ENCODE measurements around the gene MAN1B1. TPM values are rescaled to one million over a fixed set of nuclear protein-coding genes. Genes with fewer than 3 reads are reported as not detected.

MAN1B1 gene
- total and polyA plus RNA-seq, 2 donors (not counting 1 experiment from before 2014, with no cell fraction given): 45.5 to 96.6 TPM

DNA sequence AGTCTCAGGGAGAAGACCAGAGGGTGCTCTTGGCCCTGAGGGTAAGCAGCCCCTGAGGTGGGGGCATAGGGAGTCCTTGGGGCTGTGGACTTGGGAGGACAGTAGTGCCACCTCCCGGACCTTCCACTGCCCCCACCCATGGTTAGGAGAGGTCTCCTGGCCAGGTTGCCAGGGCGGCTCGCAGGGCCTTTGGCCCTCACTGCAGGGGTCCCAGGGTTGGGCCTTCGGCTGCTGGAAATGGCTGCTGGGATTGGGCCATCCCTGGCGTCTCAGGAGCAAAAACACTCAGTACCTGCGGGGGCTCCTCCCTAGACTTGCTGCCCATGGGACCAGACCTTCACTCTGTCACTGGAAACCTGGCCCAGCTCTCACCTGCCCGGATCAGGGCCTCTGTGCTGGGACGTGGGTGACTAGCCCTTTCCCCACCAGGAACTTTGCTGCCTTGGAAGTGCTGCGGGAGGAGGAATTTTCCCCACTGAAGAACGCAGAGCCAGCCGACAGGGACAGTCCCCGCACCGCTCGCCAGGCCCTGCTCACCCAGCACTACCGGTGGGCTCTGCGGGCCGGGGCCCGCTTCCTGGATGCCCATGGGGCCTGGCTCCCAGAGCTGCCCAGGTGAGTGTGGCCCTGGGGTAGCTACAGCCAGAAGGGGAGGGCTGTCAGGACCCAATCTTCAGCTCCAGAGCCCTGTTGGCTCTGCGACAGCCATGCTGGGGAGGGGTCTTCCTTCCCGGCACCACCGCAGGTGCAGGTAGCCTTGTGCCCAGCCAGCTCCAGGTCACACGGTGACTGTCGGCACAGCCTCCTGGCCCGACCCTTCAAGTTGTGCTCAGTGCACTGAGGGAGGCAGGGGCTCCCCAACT, 6.3 kb upstream of the MAN1B1 start:
- H3K9me3 ChIP-seq (ENCODE audit: control insufficient read depth, insufficient read depth, low read depth, low read length): no peaks in the 10 kb centered on the region
- no peak for DNase-seq (ENCODE audit: low read depth in 2 of 2)
- H3K27ac ChIP-seq (ENCODE audit: insufficient read depth, low read length): no peak overlapping the region
- H4K20me1 ChIP-seq (ENCODE audit: control insufficient read depth, extremely low read depth, insufficient read depth, low read length): no peaks in the 10 kb centered on the region
- TF ChIP-seq EZH2 (IDR thresholded peaks at IDR 0.05; ENCODE audit: low read length, missing control alignments): no peak
- TF ChIP-seq, protein P1, sequence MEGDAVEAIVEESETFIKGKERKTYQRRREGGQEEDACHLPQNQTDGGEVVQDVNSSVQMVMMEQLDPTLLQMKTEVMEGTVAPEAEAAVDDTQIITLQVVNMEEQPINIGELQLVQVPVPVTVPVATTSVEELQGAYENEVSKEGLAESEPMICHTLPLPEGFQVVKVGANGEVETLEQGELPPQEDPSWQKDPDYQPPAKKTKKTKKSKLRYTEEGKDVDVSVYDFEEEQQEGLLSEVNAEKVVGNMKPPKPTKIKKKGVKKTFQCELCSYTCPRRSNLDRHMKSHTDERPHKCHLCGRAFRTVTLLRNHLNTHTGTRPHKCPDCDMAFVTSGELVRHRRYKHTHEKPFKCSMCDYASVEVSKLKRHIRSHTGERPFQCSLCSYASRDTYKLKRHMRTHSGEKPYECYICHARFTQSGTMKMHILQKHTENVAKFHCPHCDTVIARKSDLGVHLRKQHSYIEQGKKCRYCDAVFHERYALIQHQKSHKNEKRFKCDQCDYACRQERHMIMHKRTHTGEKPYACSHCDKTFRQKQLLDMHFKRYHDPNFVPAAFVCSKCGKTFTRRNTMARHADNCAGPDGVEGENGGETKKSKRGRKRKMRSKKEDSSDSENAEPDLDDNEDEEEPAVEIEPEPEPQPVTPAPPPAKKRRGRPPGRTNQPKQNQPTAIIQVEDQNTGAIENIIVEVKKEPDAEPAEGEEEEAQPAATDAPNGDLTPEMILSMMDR (conservative IDR thresholded peaks at IDR 0.05 in 1 of 2, IDR thresholded peaks at IDR 0.05 in 1 of 2; ENCODE audit: low read depth in 1 of 2, low read length in 2 of 2): no peak
- H3K4me3 ChIP-seq (replicated peaks in 1 of 4; ENCODE audit: control extremely low read depth in 1 of 4, insufficient read depth in 1 of 4, low read depth in 3 of 4, low read length in 4 of 4): no peak overlapping the region
- no peak overlapping the region for H2AFZ ChIP-seq (ENCODE audit: low read length)
- H3K27me3 ChIP-seq (ENCODE audit: control insufficient read depth, insufficient read depth, low read length): no peaks in the 10 kb centered on the region
- no peak overlapping the region for H3K9ac ChIP-seq (ENCODE audit: insufficient read depth, low read length)
- peaks cover 31% of the 10 kb centered on the region for H3K4me1 ChIP-seq (ENCODE audit: control insufficient read depth, extremely low read depth, insufficient read depth, low read length)
- H3K36me3 ChIP-seq (ENCODE audit: control insufficient read depth, insufficient read depth, low read length): peaks cover 40% of the 10 kb centered on the region
- H3K79me2 ChIP-seq (ENCODE audit: control insufficient read depth, insufficient read depth, low read length): peaks cover 22% of the 10 kb centered on the region
- no peak overlapping the region for H3K4me2 ChIP-seq (ENCODE audit: extremely low read depth, insufficient read depth, low read length)

DNA sequence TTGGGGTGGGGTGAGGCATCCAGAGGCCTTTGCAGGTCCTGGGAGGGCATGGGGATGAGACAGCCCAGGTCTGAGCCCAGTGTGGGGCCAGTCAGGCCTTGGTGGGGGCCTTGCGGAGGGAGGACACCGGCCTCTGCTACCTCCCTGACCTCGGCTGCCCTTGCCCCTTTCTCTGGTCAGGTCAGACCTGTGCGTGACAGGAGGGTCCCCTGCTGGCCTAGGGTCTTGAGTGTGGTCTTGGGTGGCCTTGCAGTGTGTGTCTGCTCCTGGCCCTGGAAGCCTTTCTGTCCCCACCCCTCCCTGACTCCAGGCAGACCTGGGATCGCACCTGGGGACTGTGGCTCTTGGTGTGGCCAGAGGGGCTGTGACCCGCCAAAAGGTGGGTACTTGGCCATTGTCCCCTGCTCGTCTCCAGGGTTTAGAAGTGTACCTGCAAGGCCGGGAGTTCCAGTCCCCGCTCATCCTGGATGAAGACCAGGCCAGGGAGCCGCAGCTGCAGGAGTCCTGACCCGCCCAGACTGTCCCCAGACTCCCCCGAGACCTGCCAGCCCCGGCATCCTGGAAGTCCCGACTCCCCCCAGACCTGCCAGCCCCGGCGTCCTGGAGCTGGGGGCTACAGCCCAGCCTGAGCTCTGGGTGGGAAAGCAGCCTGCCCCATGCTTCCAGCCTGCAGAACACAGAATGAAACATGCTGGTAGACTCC, 4.4 kb upstream of the MAN1B1 start:
- Histone ChIP-seq H3K27me3 (ENCODE audit: control insufficient read depth, insufficient read depth, low read length) (no peaks in the 10 kb centered on the region), H4K20me1 (ENCODE audit: control insufficient read depth, extremely low read depth, insufficient read depth, low read length) (no peaks in the 10 kb centered on the region), H3K4me2 (ENCODE audit: extremely low read depth, insufficient read depth, low read length) (no peak overlapping the region), H3K36me3 (ENCODE audit: control insufficient read depth, insufficient read depth, low read length) (peaks cover 40% of the 10 kb centered on the region), H3K4me1 (ENCODE audit: control insufficient read depth, extremely low read depth, insufficient read depth, low read length) (peaks cover 32% of the 10 kb centered on the region), H3K9me3 (ENCODE audit: control insufficient read depth, insufficient read depth, low read depth, low read length) (no peaks in the 10 kb centered on the region), H3K79me2 (ENCODE audit: control insufficient read depth, insufficient read depth, low read length) (peaks cover 22% of the 10 kb centered on the region), H3K9ac (ENCODE audit: insufficient read depth, low read length) (no peak overlapping the region), H3K27ac (ENCODE audit: insufficient read depth, low read length) (peak overlapping the region; percentile 81), H3K4me3 (replicated peaks in 1 of 4; ENCODE audit: control extremely low read depth in 1 of 4, insufficient read depth in 1 of 4, low read depth in 3 of 4, low read length in 4 of 4) (no peak overlapping the region), H2AFZ (ENCODE audit: low read length) (no peak overlapping the region)
- no peak for DNase-seq (ENCODE audit: low read depth in 2 of 2)
- TF ChIP-seq, protein P1 (conservative IDR thresholded peaks at IDR 0.05 in 1 of 2, IDR thresholded peaks at IDR 0.05 in 1 of 2; ENCODE audit: low read depth in 1 of 2, low read length in 2 of 2): no peak
- TF ChIP-seq EZH2 (IDR thresholded peaks at IDR 0.05; ENCODE audit: low read length, missing control alignments): no peak

- peak overlapping the region in 1 of 4 experiments; percentile 9 for H3K4me3 ChIP-seq (replicated peaks in 1 of 4; ENCODE audit: control extremely low read depth in 1 of 4, insufficient read depth in 1 of 4, low read depth in 3 of 4, low read length in 4 of 4)
- no peak overlapping the region for H2AFZ ChIP-seq (ENCODE audit: low read length)
- peaks cover 40% of the 10 kb centered on the region for H3K36me3 ChIP-seq (ENCODE audit: control insufficient read depth, insufficient read depth, low read length)
- DNase-seq (ENCODE audit: low read depth in 2 of 2): no peak
- H3K27me3 ChIP-seq (ENCODE audit: control insufficient read depth, insufficient read depth, low read length): no peaks in the 10 kb centered on the region
- H3K27ac ChIP-seq (ENCODE audit: insufficient read depth, low read length): peak overlapping the region; percentile 81
- no peaks in the 10 kb centered on the region for H3K9me3 ChIP-seq (ENCODE audit: control insufficient read depth, insufficient read depth, low read depth, low read length)
- H3K79me2 ChIP-seq (ENCODE audit: control insufficient read depth, insufficient read depth, low read length): peaks cover 22% of the 10 kb centered on the region
- peaks cover 32% of the 10 kb centered on the region for H3K4me1 ChIP-seq (ENCODE audit: control insufficient read depth, extremely low read depth, insufficient read depth, low read length)
- TF ChIP-seq EZH2 (IDR thresholded peaks at IDR 0.05; ENCODE audit: low read length, missing control alignments): no peak
- TF ChIP-seq, protein P1 (conservative IDR thresholded peaks at IDR 0.05 in 1 of 2, IDR thresholded peaks at IDR 0.05 in 1 of 2; ENCODE audit: low read depth in 1 of 2, low read length in 2 of 2): no peak
- H3K4me2 ChIP-seq (ENCODE audit: extremely low read depth, insufficient read depth, low read length): peak overlapping the region; percentile 38
- H3K9ac ChIP-seq (ENCODE audit: insufficient read depth, low read length): no peak overlapping the region
- no peaks in the 10 kb centered on the region for H4K20me1 ChIP-seq (ENCODE audit: control insufficient read depth, extremely low read depth, insufficient read depth, low read length)
These were observed 3.9 kb upstream of the MAN1B1 start for GRCh38 chr9:137082925-137083290.

Measured in fibroblast of lung (primary cell).